GM12878 (cell line): ENCODE results near the gene MYBPHL. TPM values are rescaled to one million over a fixed set of nuclear protein-coding genes. Genes with fewer than 3 reads are reported as not detected.

Experiments used
- IRF4 ChIP-seq: IDR thresholded peaks from 2 replicates; pipeline ENCODE4 v1.6.1; 2011; ENCODE audit warnings: low read depth, low read length
- NFXL1 ChIP-seq: fragments of 450-650 bp; IDR thresholded peaks from 2 replicates; pipeline ENCODE4 v1.6.1; 2017; ENCODE audit warnings: antibody characterized with exemption, mild to moderate bottlenecking, borderline replicate concordance
- WRNIP1 ChIP-seq: IDR thresholded peaks from 2 replicates; pipeline ENCODE4 v1.6.1; 2011; ENCODE audit warnings: low read depth, low read length, improper control_type of control experiment, borderline replicate concordance
- ZBTB40 ChIP-seq: fragments of 450-650 bp; IDR thresholded peaks from 2 replicates; pipeline ENCODE4 v1.6.1; 2016; ENCODE audit warnings: mild to moderate bottlenecking, moderate library complexity, borderline replicate concordance
- ZNF622 ChIP-seq: fragments of 450-650 bp; IDR thresholded peaks from 2 replicates; pipeline ENCODE4 v1.6.1; 2017; ENCODE audit warnings: mild to moderate bottlenecking, inconsistent platforms
- polyA plus RNA-seq, 11 experiments: library from polyadenylated mRNA; depleted of rRNA in 4 of 11; unstranded in 6 of 11; stranded (reverse) in 5 of 11; fragments of >200 nt; fragmentation: Nextera tagmentation in 4 of 11; fragmentation: Illumina TruSeq in 1 of 11; extraction: Ambion mirVana in 4 of 11; extraction: Trizol in 1 of 11; gene quantifications; 1 replicate in 1 of 11; 2 replicates in 10 of 11; pipeline versions ENCODE4 v1.2.1 to v1.2.3, GENCODE V29; 2011 to 2016; ENCODE audit warnings: inconsistent platforms in 2 of 11, missing spikeins in 2 of 11, low read depth in 1 of 11
- total RNA-seq, 4 experiments: library from RNA; depleted of rRNA in 3 of 4; stranded (reverse); fragments of >200 nt in 3 of 4; fragmentation: Illumina TruSeq in 1 of 4; extraction: Trizol in 1 of 4; gene quantifications; 2 replicates each; pipeline versions ENCODE4 v1.2.1 to v1.2.3, GENCODE V29; 2013 to 2021
- TF ChIP-seq, protein P1 (sequence below): fragments of 450-650 bp; IDR thresholded peaks from 2 replicates; pipeline ENCODE4 v1.6.1; 2017; ENCODE audit warnings: mild to moderate bottlenecking, moderate library complexity

MYBPHL gene
- total and polyA plus RNA-seq, 10 of the 15 experiments (the other 5 are each of a cell fraction or from before 2014, with no cell fraction given), result 0.16 to 0.75 (median 0.54) TPM; not detected in 7

- TF ChIP-seq NFXL1, result no peak
- TF ChIP-seq ZNF622, result no peak
- TF ChIP-seq ZBTB40, result no peak
- no peak for TF ChIP-seq WRNIP1
- TF ChIP-seq, protein P1, sequence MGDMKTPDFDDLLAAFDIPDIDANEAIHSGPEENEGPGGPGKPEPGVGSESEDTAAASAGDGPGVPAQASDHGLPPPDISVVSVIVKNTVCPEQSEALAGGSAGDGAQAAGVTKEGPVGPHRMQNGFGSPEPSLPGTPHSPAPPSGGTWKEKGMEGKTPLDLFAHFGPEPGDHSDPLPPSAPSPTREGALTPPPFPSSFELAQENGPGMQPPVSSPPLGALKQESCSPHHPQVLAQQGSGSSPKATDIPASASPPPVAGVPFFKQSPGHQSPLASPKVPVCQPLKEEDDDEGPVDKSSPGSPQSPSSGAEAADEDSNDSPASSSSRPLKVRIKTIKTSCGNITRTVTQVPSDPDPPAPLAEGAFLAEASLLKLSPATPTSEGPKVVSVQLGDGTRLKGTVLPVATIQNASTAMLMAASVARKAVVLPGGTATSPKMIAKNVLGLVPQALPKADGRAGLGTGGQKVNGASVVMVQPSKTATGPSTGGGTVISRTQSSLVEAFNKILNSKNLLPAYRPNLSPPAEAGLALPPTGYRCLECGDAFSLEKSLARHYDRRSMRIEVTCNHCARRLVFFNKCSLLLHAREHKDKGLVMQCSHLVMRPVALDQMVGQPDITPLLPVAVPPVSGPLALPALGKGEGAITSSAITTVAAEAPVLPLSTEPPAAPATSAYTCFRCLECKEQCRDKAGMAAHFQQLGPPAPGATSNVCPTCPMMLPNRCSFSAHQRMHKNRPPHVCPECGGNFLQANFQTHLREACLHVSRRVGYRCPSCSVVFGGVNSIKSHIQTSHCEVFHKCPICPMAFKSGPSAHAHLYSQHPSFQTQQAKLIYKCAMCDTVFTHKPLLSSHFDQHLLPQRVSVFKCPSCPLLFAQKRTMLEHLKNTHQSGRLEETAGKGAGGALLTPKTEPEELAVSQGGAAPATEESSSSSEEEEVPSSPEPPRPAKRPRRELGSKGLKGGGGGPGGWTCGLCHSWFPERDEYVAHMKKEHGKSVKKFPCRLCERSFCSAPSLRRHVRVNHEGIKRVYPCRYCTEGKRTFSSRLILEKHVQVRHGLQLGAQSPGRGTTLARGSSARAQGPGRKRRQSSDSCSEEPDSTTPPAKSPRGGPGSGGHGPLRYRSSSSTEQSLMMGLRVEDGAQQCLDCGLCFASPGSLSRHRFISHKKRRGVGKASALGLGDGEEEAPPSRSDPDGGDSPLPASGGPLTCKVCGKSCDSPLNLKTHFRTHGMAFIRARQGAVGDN, result no peak
- TF ChIP-seq IRF4, result no peak
These were observed 7.1 kb downstream of the MYBPHL start (continued) for GRCh38 chr1:109299558-109300343.
